Breast epithelium (tissue), 3 donors: ENCODE results near the gene HOXB5.

Experiments used
- POLR2A ChIP-seq: fragments of 450-650 bp; IDR thresholded peaks from one replicate; pipeline ENCODE4 v1.6.1; 2016; ENCODE audit warnings: antibody characterized with exemption, mild to moderate bottlenecking, moderate library complexity
- POLR2AphosphoS5 ChIP-seq, 3 donors: sonication (generic); formaldehyde crosslinking; IDR thresholded peaks; one replicate each; pipeline ENCODE4 v1.6.1; 2017; ENCODE audit warnings: antibody characterized with exemption in 3 of 3
- TF ChIP-seq, protein P1 (sequence below), 3 donors: fragments of 450-650 bp; IDR thresholded peaks; one replicate each; pipeline ENCODE4 v1.5.1; 2016 to 2017; ENCODE audit warnings: antibody characterized with exemption in 3 of 3, mild to moderate bottlenecking in 3 of 3, moderate library complexity in 3 of 3

DNA sequence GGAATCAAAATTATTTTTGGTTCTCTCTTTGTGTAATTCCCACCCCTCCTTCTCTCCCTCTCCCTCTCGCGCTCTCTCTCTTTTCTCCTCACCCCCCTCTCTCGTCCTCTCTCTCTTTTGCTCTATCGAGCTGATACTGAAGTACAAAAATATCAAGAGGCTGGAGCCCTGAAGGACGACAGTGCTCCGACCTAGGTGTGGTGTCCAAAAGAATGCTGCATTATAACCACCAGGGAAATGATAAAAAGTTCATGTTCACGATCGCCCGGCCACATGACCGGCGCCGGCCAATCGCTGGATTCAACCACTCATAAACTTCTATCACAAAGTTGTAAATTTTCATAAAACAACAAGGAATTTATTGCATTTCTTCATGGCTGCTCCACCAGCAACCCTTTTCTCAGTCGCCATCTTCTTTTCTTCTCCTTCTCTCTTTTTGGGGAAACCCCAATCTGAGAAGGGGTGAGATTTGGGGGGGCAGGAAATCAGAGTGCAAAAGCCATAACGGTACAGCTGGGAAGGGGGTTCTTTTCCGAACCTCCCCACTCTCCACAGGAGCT is 11.3 kb upstream of the HOXB5 start, which contains the start of gene HOXB6:
- TF ChIP-seq POLR2AphosphoS5 (IDR thresholded peaks at IDR 0.05) = no peak
- TF ChIP-seq POLR2A = no peak
- TF ChIP-seq, protein P1, sequence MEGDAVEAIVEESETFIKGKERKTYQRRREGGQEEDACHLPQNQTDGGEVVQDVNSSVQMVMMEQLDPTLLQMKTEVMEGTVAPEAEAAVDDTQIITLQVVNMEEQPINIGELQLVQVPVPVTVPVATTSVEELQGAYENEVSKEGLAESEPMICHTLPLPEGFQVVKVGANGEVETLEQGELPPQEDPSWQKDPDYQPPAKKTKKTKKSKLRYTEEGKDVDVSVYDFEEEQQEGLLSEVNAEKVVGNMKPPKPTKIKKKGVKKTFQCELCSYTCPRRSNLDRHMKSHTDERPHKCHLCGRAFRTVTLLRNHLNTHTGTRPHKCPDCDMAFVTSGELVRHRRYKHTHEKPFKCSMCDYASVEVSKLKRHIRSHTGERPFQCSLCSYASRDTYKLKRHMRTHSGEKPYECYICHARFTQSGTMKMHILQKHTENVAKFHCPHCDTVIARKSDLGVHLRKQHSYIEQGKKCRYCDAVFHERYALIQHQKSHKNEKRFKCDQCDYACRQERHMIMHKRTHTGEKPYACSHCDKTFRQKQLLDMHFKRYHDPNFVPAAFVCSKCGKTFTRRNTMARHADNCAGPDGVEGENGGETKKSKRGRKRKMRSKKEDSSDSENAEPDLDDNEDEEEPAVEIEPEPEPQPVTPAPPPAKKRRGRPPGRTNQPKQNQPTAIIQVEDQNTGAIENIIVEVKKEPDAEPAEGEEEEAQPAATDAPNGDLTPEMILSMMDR (IDR thresholded peaks at IDR 0.05) = no peak
